HG02588 (cell line): ENCODE data around the gene SLC6A13.
"Not testable (repeated sequence)": the region's sequence is repeated elsewhere in the genome, so short reads cannot be mapped to it uniquely, and the experiment has no call there.

Source experiments
- ATAC-seq: cut with Tn5 transposase; IDR thresholded peaks from one replicate; pipeline ENCODE4 v1.9.1; 2021; ENCODE audit warnings: mild to moderate bottlenecking, moderate library complexity; ENCODE audit not compliant: unreplicated experiment

The SLC6A13 gene

DNA sequence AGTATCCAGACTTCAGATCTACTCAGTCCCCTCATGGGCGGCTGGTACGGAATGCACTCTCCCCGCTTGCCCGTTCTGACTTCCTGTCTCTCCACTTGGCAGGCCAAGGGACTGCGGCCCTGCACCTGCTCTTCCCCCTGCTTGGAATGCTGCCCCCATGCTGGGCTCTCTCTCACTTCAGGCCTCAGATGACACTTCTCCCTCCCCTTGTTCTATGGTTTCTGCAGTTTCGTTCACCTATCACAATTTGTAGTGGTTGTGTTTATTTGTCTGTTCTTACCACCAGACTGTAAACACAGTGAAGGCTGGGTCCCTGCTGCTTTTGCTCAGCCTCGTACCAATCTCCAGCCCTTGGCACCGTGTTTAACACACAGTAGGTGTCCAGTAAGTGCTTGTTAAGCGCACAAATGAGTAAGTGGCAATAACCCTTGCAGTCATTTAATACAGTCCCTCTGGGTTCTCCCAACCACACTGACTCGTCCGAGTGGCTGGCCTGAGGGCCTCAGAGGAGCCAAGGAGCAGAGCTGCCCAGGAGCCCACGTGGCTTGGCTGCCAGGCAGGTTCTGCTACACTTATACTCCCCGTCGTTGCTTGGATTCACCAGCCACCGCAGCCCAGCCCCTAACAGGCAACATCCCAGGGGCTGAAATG, 60.4 kb downstream of the SLC6A13 start:
- ATAC-seq = no peak

DNA sequence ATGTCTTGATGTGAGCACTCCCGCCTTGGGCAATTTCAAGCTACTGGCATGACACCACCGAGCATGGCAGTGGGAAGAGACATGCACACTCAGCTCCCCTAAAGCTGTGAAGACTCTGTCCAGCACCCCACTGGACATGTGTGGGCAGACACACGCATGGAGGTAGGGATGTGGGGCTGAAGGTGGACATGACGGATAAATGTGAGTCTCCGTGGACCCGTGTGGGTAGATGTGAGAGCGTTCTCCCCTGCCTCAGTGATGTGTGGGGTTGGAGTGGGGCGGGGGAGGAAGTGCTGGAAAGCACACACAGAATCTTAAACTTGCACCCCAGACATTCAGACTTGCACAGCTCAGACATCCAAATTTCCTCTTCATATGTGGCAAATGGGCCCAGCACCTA, 61.3 kb downstream of the SLC6A13 start:
- no peak for ATAC-seq

GRCh38 chr12:198705-199104, 63.9 kb downstream of the SLC6A13 start:
- ATAC-seq = no peak

- ATAC-seq = no peak
These were observed 64.5 kb downstream of the SLC6A13 start for GRCh38 chr12:197911-198695.

GRCh38 chr12:197347-197746, 65.3 kb downstream of the SLC6A13 start:
- no peak for ATAC-seq

GRCh38 chr12:196436-196835, 66.2 kb downstream of the SLC6A13 start:
- no peak for ATAC-seq

DNA sequence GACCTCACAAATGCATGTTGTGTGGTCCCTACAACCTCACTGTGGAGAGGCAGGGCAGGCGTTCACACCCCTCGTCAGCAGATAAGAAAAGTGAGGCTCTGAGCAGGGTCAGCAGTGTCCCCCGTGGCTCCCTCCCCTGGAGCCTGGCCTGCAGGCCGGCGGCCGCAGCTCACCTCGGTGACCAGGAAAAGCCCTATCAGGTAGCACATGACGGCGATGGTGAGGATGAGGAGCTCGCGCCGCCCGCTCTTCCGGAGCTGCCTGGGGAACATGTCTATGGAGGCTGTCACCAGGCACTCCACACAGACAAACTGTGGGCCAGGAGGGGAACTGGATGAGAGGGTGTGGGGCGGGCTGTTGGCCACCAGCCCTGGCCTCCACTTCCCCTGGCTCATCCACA, 66.7 kb downstream of the SLC6A13 start:
- no peak for ATAC-seq

DNA sequence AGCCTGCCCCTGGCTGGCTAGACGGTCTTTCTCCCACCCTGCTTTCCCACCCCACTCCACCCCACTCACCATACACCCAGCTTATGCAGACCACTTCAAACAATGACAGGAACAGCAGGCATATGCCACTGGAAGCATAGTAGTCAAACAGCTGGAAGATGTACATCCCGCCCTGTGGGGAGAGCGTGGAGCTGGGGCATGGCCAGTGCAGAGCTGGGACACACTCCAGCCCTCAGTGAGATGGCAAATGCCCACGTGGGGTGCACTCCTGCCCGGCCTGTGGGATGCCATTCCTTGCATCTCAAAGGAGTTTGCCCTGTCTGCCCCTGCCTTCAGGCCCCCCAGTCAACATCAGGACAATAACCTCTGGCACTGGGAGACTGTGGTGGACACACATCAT, 67.5 kb downstream of the SLC6A13 start:
- no peak for ATAC-seq

- no peak for ATAC-seq
These were observed 68.4 kb downstream of the SLC6A13 start for GRCh38 chr12:194276-194675.

GRCh38 chr12:193261-193660, 69.4 kb downstream of the SLC6A13 start:
- ATAC-seq = no peak

DNA sequence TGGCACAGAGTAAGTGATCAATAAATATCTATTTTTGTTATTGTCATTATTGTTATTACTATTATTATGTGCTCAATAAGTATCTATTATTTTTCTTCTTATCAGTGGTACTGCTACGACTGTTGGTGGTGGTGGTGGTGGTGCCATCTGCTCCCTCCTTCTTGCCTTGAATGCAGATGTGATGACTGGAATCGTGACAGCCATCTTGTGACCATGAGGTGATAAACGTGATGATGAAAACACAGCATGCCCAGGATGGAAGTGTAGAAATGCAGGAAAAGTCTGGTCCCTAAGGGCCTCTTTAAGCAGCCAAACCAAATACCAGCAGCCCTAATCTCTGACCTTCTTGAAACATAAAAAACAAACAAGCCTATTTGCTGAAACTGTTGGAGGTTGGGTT, 71.1 kb downstream of the SLC6A13 start:
- ATAC-seq = no peak

DNA sequence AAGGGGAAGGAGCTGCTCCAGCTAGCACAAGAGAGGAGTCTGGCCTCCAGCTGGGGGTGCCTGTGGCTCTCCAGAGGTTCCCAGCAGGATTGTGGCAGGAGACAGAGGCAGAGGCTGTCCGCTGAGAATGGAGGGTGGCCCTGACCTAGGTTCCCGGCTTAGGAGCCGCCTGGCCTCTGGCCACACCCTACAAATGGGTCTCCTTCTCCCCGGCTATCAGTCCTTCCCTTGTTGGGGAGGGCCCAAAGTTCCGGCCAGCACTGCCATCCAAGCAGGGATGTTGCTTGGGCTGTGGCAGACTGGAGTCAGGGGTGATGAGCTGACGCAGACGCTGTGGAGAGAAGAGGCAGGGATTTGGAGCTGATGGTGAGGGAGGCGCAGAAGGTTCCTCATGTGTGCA, 71.8 kb downstream of the SLC6A13 start:
- no peak for ATAC-seq

GRCh38 chr12:189622-189962, 73.0 kb downstream of the SLC6A13 start:
- ATAC-seq = no peak

DNA sequence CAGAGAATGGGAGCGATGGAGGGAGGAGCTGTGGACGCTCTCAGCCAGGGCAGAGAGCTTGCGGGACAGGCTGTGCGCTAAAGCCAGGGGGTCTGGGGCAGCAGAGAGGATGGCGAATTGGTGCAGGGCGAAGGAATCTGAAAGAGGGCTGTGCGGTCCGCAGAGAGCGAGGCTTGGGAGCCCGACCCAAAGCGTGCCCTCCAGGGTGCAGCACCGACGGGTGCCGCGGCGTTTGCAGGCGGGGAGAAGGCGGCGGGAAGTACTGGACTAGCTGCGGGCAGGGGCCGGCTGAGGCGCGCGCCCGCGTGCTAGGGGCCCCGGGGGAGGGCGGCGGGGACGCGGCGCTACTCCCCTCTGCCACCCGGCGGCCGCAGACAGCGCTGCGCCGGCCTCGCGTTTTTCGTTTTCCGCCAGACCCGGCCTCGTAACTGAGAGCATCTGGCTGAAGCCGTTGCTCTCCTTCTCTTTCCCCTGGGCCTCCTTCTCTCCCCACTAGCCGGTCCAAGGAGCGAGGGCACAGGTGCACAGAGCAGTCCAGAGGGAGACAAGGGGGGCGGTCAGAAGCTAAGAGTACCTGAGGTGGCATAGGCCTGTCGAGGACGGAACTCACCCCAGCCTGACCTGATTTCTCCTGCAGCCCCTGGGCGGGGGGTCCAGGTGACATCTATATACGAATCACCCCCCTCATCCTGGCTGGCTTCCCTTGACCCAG, 73.6 kb downstream of the SLC6A13 start:
- no peak for ATAC-seq

- not testable (repeated sequence) for ATAC-seq
These were observed 74.4 kb downstream of the SLC6A13 start for GRCh38 chr12:187986-188909.

GRCh38 chr12:186006-186625, 76.5 kb downstream of the SLC6A13 start:
- no peak for ATAC-seq

DNA sequence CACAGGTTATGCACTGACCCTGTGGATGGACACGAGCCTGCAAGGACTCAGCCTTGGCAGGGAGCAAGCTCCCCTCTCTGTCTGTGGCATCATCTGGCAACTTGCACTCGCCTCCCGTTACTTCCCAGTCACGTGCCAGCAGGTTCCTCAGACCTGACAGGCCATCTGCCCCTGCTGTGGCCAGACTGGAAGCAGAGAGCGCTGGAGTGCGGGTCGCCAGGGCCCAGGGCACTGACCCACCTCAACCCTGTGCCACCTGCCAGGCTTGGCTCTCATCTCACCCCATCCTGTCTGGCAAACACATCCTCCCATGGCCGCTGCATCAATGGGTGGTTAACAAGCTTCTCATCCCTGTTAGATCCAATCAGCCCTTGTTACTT, 77.1 kb downstream of the SLC6A13 start:
- no peak for ATAC-seq

GRCh38 chr12:184811-185575, 77.6 kb downstream of the SLC6A13 start:
- no peak for ATAC-seq

DNA sequence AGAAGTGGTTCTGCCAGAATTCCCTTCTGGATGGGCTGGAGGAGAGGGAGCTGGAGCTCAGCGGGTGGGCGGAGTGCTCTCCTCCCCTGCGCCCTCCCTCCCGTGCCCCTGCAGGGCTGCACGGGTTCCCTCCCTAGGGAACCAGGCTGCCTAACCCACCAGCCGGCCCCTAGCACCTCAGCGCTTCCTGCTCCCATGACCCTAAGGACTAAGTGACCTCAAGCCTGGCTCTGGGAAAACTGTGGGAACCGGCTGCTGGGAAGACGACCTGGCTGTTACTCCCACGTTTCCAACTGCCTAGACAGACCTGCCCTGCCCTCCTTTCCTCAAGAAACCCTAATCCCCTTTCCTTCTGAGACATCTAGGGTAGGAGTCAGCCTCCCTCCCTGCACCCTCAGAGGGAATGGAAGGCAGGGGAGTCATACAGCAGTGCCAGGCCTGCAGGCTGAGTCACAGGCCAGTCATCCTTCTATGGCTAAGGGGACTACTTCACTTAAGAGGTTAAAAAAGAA, 80.2 kb downstream of the SLC6A13 start:
- ATAC-seq = no peak

- ATAC-seq = no peak
These were observed 80.7 kb downstream of the SLC6A13 start for GRCh38 chr12:181921-182320.
